Kasumi-1 (cell line): ENCODE results near the gene CDK19.
"Not testable (repeated sequence)": the region's sequence is repeated elsewhere in the genome, so short reads cannot be mapped to it uniquely, and the experiment has no call there.

Source experiments
- DNase-seq, 2 experiments: peaks; one replicate each; lab custom pipeline; 2025; lab: John Stamatoyannopoulos, UW

CDK19 gene

DNA sequence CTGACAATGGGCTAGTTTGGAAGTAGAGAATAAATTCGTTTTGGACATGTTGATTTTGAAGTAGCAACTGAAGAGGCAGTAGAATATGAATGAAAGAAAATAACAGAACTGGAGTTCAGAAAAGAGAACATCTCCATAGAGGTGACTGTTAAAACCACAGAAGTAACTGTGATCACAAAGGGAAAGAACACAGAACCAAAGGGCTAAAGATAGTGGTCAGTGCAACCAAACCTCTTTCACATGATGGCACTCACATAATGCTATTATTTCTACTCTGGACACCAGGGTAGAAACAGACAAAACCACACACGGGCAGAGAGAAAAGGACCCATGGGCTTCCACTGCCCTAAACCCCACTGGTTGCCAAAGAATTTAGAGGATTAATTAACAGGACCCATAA is 58.5 kb downstream of the CDK19 start:
- DNase-seq, result peak in 1 of 2 experiments; percentile 26

DNA sequence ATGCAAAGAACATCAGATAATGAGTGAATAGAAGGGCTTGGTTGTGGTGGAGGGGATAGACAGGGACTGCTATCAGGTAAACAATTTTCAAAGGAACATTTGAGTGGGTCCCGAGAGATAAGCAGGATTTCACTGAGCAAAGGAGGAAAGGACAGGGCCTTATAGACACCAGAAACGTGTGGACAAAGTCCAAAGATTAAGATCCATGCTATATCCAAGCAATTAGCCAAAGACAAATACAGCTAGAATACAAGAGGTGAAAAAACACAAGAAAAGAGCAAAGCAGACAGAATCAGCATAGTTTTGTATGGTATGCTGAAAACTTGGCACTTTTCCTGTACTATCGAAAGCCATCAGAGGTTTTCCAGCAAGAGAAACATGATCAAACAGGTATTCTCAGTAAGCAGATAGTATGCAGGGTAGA is 59.8 kb downstream of the CDK19 start:
- no peak for DNase-seq

DNA sequence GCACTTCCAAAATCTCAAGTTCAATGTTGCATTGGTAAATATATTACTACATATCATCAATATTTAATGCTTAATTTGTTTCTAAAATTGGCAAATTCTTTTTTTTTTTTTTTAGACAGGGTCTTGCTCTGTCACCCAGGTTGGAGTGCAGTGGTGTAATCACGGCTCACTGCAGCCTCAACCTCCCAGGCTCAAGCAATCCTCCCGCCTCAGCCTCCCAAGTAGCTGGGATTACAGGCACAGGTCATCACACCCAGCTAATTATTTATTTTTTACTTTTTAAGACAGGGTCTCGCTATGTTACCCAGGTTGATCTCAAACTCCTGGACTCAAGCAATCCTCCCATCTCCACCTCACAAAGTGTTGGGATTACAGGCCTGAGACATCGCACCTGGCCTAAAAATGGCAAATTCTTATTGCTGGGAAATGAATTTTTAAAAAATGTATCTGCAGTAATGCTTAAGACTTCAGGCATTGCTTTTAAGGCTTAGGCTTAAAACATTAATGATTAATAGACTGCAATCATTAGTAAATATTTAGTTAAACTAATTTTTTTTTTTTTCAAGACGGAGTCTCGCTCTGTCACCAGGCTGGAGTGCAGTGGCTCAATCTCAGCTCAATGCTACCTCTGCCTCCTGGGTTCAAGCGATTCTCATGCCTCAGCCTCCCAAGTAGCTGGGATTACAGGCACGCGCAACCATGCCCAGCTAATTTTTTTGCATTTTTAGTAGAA is 61.2 kb downstream of the CDK19 start:
- not testable (repeated sequence) for DNase-seq

DNA sequence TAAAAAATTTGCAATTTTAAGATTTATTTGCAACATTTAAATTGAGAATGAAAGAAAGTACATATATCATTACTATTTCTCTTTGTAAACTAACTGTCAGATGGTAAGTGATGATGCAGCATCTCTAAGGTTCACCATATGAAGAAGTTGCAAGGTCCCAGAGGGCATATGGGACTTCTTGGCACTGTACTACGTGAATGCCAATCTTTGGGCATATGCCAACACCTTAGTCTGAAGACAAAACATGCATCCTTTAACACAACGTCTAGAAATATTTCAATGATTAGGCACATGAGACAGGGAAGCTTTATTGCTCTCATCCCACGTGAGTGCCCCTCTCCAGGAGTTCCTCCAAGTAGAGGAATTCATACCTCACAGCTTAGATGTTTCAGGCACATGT is 66.8 kb downstream of the CDK19 start:
- no peak for DNase-seq

DNA sequence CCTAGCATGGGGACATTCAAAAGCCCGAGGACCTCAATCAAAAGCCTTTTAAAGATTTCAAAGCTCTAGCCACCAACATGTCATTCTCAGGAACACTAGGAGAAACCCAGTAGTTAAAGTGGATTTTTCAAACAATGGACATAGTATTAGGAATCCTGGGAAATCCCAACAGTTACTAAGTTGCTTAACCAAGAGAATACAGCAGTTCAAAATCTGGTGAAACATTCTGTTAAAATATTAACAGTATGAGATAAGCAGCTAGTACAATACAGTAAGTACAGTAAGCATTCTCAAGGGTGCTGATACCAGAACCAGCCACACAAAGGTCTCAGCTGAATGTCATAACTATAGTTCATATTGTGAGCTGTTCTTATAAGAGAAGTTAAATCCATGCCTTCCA is 68.6 kb downstream of the CDK19 start:
- DNase-seq, result no peak

DNA sequence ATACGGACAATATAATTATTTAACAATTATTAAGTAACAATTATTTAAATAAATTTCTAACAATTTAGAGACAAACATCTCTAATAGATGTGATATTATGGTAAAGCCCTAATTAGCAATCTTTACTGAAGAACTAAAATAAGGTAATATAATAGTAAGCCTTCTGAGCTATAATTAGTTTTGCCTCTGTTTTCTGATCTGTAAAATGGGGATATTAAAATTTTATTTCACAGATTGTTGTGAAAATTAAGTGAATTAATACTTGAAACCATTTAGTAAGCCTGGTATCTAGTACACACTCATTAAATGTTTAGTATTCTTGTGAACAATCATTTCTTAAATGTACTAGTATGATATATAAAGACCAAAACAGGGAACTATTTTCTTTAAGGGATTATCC is 70.3 kb downstream of the CDK19 start:
- DNase-seq, result no peak

DNA sequence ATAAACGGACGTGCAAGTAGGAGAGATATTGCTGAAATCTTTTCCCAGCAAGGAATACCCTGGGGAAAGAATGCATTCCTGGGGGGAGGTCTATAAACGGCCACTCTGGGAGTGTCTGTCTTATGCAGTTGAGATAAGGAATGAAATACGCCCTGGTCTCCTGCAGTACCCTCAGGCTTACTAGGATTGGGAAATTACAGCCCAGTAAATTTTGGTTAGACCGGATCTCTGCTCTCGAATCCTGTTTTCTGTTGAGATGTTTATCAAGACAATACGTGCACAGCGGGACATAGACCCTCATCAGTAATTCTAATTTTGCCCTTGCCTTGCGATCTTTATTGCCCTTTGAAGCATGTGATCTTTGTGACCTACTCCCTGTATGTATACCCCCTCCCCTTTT is 72.7 kb downstream of the CDK19 start:
- not testable (repeated sequence) for DNase-seq

DNA sequence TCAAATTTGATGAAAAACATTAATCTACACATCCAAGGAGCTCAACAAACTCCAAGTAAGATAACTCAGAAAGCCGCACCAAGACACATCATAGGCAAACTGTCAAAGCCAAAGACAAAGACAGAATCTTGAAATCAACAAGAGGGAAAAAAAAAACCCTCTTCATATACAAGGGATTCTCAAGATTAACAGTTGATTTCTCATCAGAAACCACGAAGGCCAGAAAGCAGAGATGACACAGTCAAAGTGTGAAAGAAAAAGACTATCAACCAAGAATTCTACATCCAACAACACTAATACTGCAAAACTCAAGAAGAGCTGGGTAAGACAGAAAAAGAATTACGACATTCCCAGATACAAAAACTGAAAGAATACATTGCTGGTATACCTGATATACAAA is 73.8 kb downstream of the CDK19 start:
- no peak for DNase-seq

DNA sequence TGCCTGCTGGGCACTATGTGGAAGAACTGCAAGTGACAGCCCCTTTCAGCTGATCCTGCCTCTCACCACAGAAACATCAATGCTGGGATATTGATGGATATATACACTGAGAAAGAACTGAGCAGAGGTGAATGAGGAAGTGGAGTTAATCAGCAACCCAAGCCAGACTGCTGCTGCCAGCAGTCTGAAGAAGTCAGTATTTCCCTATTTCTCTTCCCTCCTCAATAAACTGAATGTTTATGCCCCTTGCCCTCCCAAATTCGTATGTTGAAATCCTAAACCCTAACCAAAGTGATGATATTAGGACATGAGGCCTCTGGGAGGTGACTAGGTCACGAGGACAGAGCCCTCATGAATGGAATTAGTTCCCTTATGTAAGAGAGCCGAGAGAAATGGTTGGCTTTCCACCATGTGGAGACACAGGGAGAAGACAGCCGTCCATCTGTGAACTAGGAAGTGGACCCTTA is 76.3 kb downstream of the CDK19 start:
- peak; percentile 91 to 94 for DNase-seq

DNA sequence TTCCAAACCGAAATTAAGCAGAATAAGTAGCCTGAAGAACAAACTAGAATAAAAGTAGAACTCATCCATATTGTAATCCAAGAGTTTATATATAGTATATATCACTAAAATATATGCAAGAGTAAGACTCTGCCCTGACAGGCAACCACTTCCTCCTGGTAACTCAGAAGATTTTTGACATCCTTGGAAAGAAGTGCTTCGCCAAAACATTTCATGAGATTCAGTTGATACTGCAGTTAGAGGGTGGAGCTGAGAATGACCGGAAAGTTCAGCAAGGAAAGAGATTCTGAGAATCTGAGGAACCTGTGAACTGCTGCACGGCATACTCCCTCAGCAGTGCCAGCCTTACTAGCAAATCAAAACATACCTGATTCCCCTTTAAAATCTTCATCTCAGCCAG is 79.6 kb downstream of the CDK19 start:
- no peak for DNase-seq

DNA sequence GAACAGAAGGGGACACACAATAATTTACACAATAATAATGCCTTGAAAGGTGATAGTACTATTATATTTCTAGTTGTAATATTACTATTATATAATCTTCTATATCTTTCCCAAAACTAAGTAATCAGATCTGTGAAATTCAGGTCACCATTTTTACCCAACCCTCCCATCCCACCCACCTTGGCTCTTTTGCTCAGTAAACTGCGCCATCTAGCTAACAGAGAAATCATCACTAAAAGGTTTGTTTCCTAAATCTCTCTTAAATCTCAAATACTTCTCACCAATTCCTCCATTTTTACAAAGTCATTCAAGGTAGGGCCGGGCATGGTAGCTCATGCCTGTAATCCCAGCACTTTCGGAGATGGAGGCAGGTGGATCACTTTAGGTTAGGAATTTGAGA is 83.4 kb downstream of the CDK19 start:
- DNase-seq, result no peak

DNA sequence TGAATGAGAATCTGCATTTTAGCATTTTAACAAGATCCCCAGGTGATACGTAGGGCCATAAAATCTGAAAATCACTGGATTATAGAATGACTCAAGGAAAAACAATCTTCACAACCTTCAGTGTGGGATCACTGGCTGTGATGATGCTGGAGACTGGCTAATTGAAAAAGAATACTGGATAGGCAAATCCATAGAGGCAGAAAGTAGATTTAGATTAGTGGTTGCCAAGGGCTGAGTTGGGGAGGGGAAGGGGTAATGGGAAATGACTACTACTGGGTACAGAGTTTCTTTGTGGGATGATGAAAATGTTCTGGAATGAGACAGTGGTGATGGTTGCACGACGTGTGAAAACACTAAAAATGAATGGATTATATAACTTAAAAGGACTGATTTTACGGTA is 84.1 kb downstream of the CDK19 start:
- no peak for DNase-seq

DNA sequence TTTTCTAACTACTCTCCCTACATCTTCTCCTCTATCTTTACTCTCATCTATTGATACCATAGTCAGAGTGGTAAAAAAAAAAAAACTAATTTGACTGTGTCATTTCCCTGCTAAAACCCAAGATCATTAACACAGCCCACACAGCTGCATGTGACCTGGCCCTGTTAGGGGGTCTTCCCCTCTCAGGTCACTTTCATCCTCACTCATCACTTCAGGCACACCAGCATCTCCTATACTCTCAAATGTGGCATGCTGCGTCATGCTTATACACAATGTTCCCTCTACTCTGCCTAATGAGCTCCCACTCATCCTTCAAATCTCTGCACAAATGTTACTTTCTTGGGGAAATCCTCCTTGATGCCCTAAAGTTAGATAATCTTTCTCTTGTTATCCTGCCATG is 86.8 kb downstream of the CDK19 start:
- DNase-seq, result no peak

DNA sequence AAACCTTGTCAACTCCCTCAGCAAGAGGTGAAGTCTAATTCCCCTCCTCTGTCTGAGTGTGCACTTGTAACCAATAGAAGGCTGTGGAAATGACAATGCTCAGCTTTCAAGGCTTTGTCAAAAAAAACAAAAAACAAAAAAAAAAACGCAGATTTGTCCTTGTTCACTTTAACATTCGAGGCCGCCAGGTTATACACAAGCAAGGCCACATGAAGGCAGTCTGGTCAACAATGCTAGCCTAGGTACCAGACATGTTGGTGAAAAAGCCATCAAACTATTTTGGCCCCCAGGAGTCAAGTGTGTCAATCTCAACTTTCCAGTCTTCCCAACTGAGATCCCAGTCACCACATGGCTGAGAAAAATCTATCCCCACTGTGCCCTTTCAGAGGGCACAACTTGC is 92.3 kb downstream of the CDK19 start:
- no peak for DNase-seq

DNA sequence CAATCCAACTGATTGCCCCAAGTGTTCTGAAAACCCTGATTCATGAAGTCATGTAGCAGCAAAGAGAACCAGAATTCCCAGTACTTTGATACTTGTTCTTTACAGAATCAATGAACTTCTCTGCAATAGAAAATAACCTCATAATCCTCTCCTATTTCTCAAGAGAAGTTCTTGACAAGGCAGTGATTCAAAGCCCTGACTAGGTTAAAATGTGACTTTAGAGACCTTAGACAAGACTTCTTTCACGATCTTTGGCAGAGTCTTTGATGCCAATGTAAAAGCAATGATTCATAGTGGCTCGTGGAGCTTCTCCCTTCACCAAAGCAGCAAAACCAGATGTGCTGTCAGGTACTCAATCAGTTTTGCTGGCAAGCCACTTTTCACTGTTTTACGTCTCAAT is 95.2 kb downstream of the CDK19 start:
- no peak for DNase-seq

DNA sequence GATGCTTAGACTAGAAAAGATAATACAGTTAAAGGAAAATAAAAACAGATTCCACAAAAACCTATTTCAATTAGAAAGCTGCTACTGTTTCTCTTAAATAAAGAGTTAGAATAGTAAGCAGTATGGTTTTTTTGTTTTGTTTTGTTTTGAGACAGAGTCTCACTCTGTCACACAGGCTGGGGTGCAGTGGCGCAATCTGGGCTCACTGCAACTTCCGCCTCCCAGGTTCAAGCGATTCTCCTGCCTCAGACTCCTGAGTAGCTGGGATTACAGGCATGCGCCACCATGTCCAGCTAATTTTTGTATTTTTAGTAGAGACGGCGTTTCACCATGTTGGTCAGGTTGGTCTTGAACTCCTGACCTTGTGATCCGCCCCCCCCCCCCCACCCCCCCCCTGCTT is 95.7 kb downstream of the CDK19 start:
- DNase-seq, result not testable (repeated sequence)

DNA sequence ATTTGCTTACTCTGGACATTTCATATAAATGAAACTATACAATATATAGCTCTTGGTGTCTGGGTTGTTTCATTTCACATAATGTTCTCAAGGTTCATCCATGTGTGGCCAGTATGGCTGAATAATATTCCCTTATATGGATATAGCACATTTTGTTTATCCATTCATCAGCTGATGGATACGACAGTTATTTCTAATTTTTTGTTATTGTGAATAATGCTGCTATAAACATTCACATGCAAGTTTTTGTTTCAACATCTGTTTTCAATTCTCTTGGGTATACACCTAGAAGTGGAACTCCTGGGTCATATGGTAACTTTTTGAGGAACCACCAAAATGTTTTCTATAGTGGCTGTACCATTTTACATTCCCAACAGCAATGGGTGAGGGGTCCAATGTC is 101.1 kb downstream of the CDK19 start:
- no peak for DNase-seq

DNA sequence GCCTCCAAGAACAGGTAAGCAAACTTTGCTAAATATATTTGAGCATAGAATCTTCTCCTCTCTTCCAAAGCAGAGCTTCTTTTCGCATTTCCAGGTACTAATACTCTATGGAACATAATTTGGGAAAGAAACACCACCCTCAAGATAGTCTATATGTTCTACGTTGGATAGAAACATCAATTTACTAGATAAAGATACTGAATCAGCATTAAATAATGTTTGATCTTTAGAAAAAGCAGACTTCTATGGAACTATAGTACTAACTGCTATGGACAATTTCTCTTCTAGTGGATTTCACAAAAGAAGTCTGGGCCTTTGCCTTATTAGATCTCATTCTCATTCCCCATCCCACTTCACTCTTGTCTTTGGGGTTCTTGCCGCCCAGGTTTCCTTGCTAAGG is 103.0 kb downstream of the CDK19 start:
- no peak for DNase-seq

DNA sequence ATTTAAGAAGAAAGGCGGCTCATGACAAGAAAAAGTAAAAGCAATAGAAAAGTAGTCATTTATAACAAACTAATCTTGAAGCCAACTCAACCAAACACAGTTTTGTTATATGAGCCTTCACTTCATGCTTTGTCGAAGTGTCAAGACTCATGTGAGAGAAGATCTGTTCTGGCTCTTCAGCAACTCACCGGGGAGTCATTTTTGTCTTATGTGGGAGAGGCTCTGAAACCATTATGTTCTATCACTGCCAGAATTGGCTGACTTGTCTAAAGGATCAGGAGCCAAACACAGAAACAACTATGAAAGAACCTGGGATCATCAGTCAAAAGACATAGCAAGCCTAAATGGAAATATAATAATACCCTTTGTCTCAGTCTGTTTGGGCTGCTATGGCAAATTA is 105.2 kb downstream of the CDK19 start:
- no peak for DNase-seq

DNA sequence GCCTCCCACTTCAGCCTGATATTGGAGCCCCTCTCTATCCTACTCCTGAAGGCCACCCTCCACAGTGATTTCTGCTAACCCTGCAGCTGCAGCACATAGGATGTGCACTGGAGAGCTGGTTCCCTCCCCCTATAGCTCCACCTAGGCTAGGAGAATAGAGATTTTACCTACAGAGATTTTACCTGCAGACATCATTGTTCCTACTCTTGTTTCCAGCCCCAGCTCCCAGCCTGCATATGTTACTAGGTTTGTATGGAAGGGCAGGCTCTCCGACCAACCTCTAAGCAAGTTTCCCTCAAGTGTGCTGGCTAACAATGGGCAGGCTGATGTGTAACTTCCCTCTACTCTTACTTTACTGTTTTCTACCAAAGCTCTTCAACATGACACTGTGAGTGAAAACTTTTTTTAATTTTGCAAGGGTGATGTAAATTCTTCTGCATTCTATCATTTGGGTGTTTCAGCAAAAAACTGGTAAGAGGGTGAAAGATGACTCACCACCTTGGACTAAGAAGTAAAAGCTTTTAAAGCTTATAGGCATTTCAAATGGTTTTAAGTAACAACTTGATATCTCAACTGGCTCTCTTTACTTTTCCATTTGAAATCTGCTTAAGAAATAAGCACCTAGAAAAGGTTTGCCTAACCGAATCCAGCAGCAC is 106.8 kb downstream of the CDK19 start:
- no peak for DNase-seq

DNA sequence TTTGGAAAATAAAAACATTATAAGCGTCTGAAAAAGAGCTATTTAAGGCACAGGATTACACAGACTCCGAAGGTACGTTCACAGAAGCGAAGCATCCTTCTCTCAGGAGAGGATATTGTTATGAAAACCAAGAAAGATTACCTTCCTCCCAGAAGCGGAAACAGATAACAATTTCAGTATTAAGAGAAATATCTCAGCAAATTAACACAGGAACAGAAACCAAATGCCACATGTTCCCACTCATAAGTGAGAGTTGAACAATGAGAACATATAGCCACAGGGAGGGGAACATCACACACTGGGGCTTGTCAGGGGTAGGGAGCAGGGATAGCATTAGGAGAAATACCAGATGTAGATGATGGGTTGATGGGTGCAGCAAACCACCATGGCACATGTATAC is 109.7 kb downstream of the CDK19 start:
- DNase-seq, result no peak

DNA sequence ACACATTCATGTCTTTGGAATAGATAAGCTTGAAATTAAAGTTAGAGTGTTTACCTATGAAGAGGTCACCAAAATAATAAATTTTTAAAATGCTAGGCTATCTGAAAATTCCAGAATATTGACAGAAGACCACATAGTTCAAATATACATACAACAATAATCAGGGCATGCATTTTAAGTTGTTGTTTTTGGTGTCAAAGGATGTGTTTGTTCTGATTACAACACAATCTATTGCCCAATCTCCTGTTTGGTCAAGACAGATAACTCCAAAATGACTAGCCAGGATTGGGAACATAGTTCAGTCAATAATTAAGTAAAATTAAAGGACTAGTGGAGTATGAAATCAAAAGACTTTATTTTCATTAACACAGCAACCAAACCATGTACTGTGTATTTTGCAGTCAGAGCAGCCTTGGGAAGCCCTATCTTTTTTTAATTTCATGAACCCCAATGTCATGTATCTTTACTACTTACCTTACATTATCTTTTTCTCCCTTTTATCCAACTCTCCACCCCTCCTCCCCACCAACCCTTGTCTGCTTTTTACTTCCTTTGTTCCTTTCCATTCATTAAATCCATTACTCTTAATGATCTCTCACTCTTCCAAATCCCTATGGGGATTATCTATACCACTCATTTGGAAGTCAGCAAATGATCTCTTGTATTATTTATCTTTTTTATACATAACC is 111.2 kb downstream of the CDK19 start:
- DNase-seq, result no peak
